HCT116 (cell line): ENCODE results near the gene IER5L. TPM values are rescaled to one million over a fixed set of nuclear protein-coding genes. Genes with fewer than 3 reads are reported as not detected.

Experiments
- ATAC-seq: fragments of 200-7000 bp; cut with Tn5 transposase; 2 replicates; pipeline ENCODE4 v1.9.1; 2020; ENCODE audit warnings: mild to moderate bottlenecking, moderate library complexity
- BruUV-seq: library from RNA; stranded (reverse); fragments of 400-500 nt; replicated peaks from 2 replicates; lab custom pipeline; 2021; lab: Mats Ljungman, UMichigan
- CTCF ChIA-PET: fragments of 300-600 bp; sonication (Branson Sonifier 250); formaldehyde crosslinking; loops from one replicate; lab custom pipeline; 2021; ENCODE audit warnings: antibody characterized with exemption; lab: Charles Lee
- POLR2A ChIA-PET: fragments of 300-600, 350-600 bp; sonication (Branson Sonifier 250); formaldehyde crosslinking; loops from one replicate; lab custom pipeline; 2021; ENCODE audit warnings: antibody characterized with exemption; lab: Charles Lee
- RAD21 ChIA-PET, 2 experiments: fragments of 300-600 bp; sonication (Branson Sonifier 250); formaldehyde crosslinking; loops; one replicate each; lab custom pipeline; 2023; ENCODE audit warnings: low total read pairs in 2 of 2; ENCODE audit not compliant: uncharacterized antibody in 2 of 2, unreplicated experiment in 2 of 2, low non-redundant PET in 1 of 2; lab: Charles Lee
- DNase-seq: peaks from one replicate; pipeline ENCODE4 v3.0.0-alpha.2; 2010; ENCODE audit warnings: low read depth, low spot score
- H2AFZ ChIP-seq: fragments of 200-600 bp; shearing (Covaris generic), sonication (generic); 2 replicates; pipeline ENCODE4 v1.6.1; 2017; ENCODE audit warnings: low read depth, mixed run types, mixed read lengths, antibody characterized with exemption, low read length; ENCODE audit not compliant: poor library complexity, severe bottlenecking
- H3K27ac ChIP-seq: 2 replicates; pipeline ENCODE4 v1.5.1; 2012; ENCODE audit warnings: low read depth, low read length
- H3K27me3 ChIP-seq: fragments of 200-600 bp; sonication (generic); 2 replicates; pipeline ENCODE4 v1.6.1; 2016; ENCODE audit warnings: mixed run types, low read length, mixed read lengths; ENCODE audit not compliant: insufficient read depth
- H3K36me3 ChIP-seq, 2 experiments: fragments of 200-500 bp in 1 of 2; fragments of 200-600 bp in 1 of 2; sonication (Bioruptor generic) in 1 of 2; sonication (generic) in 1 of 2; 2 replicates each; pipeline versions ENCODE4 v1.5.1 to v1.6.1; 2014 to 2016; ENCODE audit warnings: low read length in 2 of 2, inconsistent platforms in 1 of 2, mixed read lengths in 1 of 2, mixed run types in 1 of 2; ENCODE audit not compliant: insufficient read depth in 2 of 2, control insufficient read depth in 1 of 2
- H3K4me1 ChIP-seq, 2 experiments: fragments of 200-600 bp in 1 of 2; sonication (generic) in 1 of 2; 2 replicates each; pipeline versions ENCODE4 v1.5.1 to v1.6.1; 2012 to 2017; ENCODE audit warnings: low read length in 2 of 2, inconsistent platforms in 1 of 2, mild to moderate bottlenecking in 1 of 2, mixed read lengths in 1 of 2, mixed run types in 1 of 2, moderate library complexity in 1 of 2; ENCODE audit not compliant: insufficient read depth in 2 of 2, control insufficient read depth in 1 of 2
- H3K4me2 ChIP-seq: fragments of 200-600 bp; sonication (generic); 2 replicates; pipeline ENCODE4 v1.6.1; 2017; ENCODE audit warnings: mixed run types, low read length, mixed read lengths
- H3K4me3 ChIP-seq, 2 experiments: fragments of 200-600 bp in 1 of 2; sonication (generic) in 1 of 2; replicated peaks in 1 of 2; 2 replicates each; pipeline ENCODE4 v1.5.1; 2011 to 2016; ENCODE audit warnings: low read length in 2 of 2, control low read depth in 1 of 2, low read depth in 1 of 2, mild to moderate bottlenecking in 1 of 2, mixed read lengths in 1 of 2, mixed run types in 1 of 2
- H3K79me2 ChIP-seq: fragments of 200-600 bp; sonication (generic); 2 replicates; pipeline ENCODE4 v1.6.1; 2017; ENCODE audit warnings: mild to moderate bottlenecking, mixed run types, low read length, moderate library complexity, mixed read lengths; ENCODE audit not compliant: insufficient read depth
- H3K9ac ChIP-seq: fragments of 200-600 bp; sonication (generic); 2 replicates; pipeline ENCODE4 v1.6.1; 2016; ENCODE audit warnings: low read length, mixed read lengths
- H3K9me2 ChIP-seq: fragments of 200-600 bp; sonication (generic), shearing (Covaris generic); 2 replicates; pipeline ENCODE4 v1.6.1; 2017; ENCODE audit warnings: mixed run types, mild to moderate bottlenecking, moderate library complexity; ENCODE audit not compliant: insufficient read depth
- H3K9me3 ChIP-seq, 2 experiments: fragments of 200-500 bp in 1 of 2; fragments of 200-600 bp in 1 of 2; sonication (Bioruptor generic) in 1 of 2; sonication (generic) in 1 of 2; 2 replicates each; pipeline ENCODE4 v1.6.1; 2014 to 2017; ENCODE audit warnings: low read length in 2 of 2, mixed read lengths in 2 of 2, inconsistent platforms in 1 of 2, low read depth in 1 of 2, mild to moderate bottlenecking in 1 of 2, mixed run types in 1 of 2, moderate library complexity in 1 of 2; ENCODE audit not compliant: control insufficient read depth in 1 of 2, insufficient read depth in 1 of 2
- H4K20me1 ChIP-seq: fragments of 200-600 bp; sonication (generic), shearing (Covaris generic); 2 replicates; pipeline ENCODE4 v1.6.1; 2017; ENCODE audit warnings: mixed run types, mild to moderate bottlenecking, moderate library complexity; ENCODE audit not compliant: insufficient read depth
- ATF3 ChIP-seq: IDR thresholded peaks from 2 replicates; pipeline ENCODE4 v1.6.1; 2012
- CBX3 ChIP-seq: IDR thresholded peaks from 2 replicates; pipeline ENCODE4 v1.6.1; 2012; ENCODE audit warnings: low read depth
- ELF1 ChIP-seq: IDR thresholded peaks from 2 replicates; pipeline ENCODE4 v1.6.1; 2012; ENCODE audit warnings: low read depth, borderline replicate concordance
- EZH2 ChIP-seq: fragments of 200-600 bp; sonication (generic); IDR thresholded peaks from 2 replicates; pipeline ENCODE4 v1.6.1; 2017; ENCODE audit warnings: antibody characterized with exemption, mixed run types
- POLR2A ChIP-seq: IDR thresholded peaks from 2 replicates; pipeline ENCODE4 v1.7.0; 2011; ENCODE audit warnings: borderline replicate concordance; ENCODE audit not compliant: insufficient read depth, insufficient read length; ENCODE audit errors: extremely low read depth
- RAD21 ChIP-seq: IDR thresholded peaks from 2 replicates; pipeline ENCODE4 v1.6.1; 2012; ENCODE audit warnings: low read depth, mild to moderate bottlenecking
- REST ChIP-seq: IDR thresholded peaks from 2 replicates; pipeline ENCODE4 v1.6.1; 2012; ENCODE audit warnings: low read depth
- TCF7L2 ChIP-seq: IDR thresholded peaks from 2 replicates; pipeline ENCODE4 v1.7.0; 2011; ENCODE audit warnings: borderline replicate concordance, inconsistent platforms; ENCODE audit not compliant: insufficient read depth, insufficient read length; ENCODE audit errors: extremely low read depth
- ZNF274 ChIP-seq: fragments of 200-500 bp; sonication (Bioruptor generic); IDR thresholded peaks from 2 replicates; pipeline ENCODE4 v1.6.1; 2014; ENCODE audit warnings: mild to moderate bottlenecking, low read depth, low read length, inconsistent platforms
- intact Hi-C: fragments of 100-400 bp; cut with micrococcal nuclease; formaldehyde crosslinking; loops from 2 replicates; pipeline ENCODE4 v1.10.0; 2022
- total RNA-seq: library from RNA; stranded (reverse); gene quantifications from one replicate; pipeline ENCODE4 v1.2.1, GENCODE V29; 2021; ENCODE audit not compliant: unreplicated experiment

IER5L gene
- total RNA-seq, 1 experiment from 2014 or later, result 195 TPM

- ChIA-PET RAD21 (no interaction called here), POLR2A (no interaction called here), CTCF (no interaction called here)
- no peak for TF ChIP-seq ELF1
- no peak for TF ChIP-seq POLR2A
- TF ChIP-seq TCF7L2, result no peak
- no peak for TF ChIP-seq REST
- no peak for TF ChIP-seq ATF3
- no peak for TF ChIP-seq CBX3
- no peak for TF ChIP-seq ZNF274
- TF ChIP-seq EZH2, result no peak
- TF ChIP-seq RAD21, result no peak
- no peak overlapping the region for H3K4me3 ChIP-seq
- H3K36me3 ChIP-seq, result no peaks in the 10 kb centered on the region
- DNase-seq, result no peak
- intact Hi-C loops, result no loop called here
- peak; percentile 23; the same call in 1 of the 2 replicates for ATAC-seq
- no peak overlapping the region for H3K4me2 ChIP-seq
- no peaks in the 10 kb centered on the region for H3K27me3 ChIP-seq
- H2AFZ ChIP-seq, result no peak overlapping the region
- H3K4me1 ChIP-seq, result peaks cover 9 to 24% of the 10 kb centered on the region in 2 experiments
- no peak overlapping the region for H3K27ac ChIP-seq
- no peaks in the 10 kb centered on the region for H3K9me3 ChIP-seq
- no peaks in the 10 kb centered on the region for H3K79me2 ChIP-seq
- no peak overlapping the region for H3K9ac ChIP-seq
- no TSS peak for BruUV-seq
- H3K9me2 ChIP-seq, result no peaks in the 10 kb centered on the region
- H4K20me1 ChIP-seq, result no peaks in the 10 kb centered on the region
Observed at GRCh38 chr9:129208207-129209032, 30.4 kb upstream of the IER5L start.
